Upper lobe of left lung (tissue), 6 donors: ENCODE results near the gene ADAMTS12. TPM values are rescaled to one million over a fixed set of nuclear protein-coding genes. Genes with fewer than 3 reads are reported as not detected.

Source experiments
- ATAC-seq, 2 donors: fragments of 200-7000 bp; cut with Tn5 transposase; one replicate each; pipeline ENCODE4 v1.9.1; 2022; ENCODE audit warnings: mild to moderate bottlenecking in 2 of 2, moderate library complexity in 2 of 2; ENCODE audit not compliant: low FRiP score in 2 of 2
- DNase-seq, 2 donors: peaks; one replicate each; pipeline ENCODE4 v3.0.0-alpha.2; 2019 to 2020
- H3K27ac ChIP-seq, 4 donors: fragments of 200-600 bp; sonication (generic); one replicate each; pipeline ENCODE4 v1.5.1; 2016 to 2019
- H3K27me3 ChIP-seq, 4 donors: fragments of 200-600 bp; sonication (generic); one replicate each; pipeline ENCODE4 v1.5.1; 2017 to 2019
- H3K36me3 ChIP-seq, 4 donors: fragments of 200-600 bp; sonication (generic); one replicate each; pipeline ENCODE4 v1.5.1; 2016 to 2019
- H3K4me1 ChIP-seq, 4 donors: fragments of 200-600 bp; sonication (generic); one replicate each; pipeline ENCODE4 v1.5.1; 2018 to 2019
- H3K4me3 ChIP-seq, 4 donors: fragments of 200-600 bp; sonication (generic); one replicate each; pipeline ENCODE4 v1.5.1; 2017 to 2019; ENCODE audit warnings: mild to moderate bottlenecking in 2 of 4, moderate library complexity in 1 of 4
- H3K9me3 ChIP-seq, 4 donors: fragments of 200-600 bp; sonication (generic); one replicate each; pipeline ENCODE4 v1.5.1; 2018 to 2019
- EP300 ChIP-seq, 4 donors: sonication (generic); formaldehyde crosslinking; IDR thresholded peaks; one replicate each; pipeline ENCODE4 v1.5.1; 2017; ENCODE audit warnings: antibody characterized with exemption in 4 of 4, control low read depth in 2 of 4
- POLR2A ChIP-seq, 4 donors: fragments of 450-650 bp; IDR thresholded peaks; one replicate each; pipeline ENCODE4 v1.5.1; 2016 to 2017; ENCODE audit warnings: antibody characterized with exemption in 4 of 4, mild to moderate bottlenecking in 2 of 4
- POLR2AphosphoS5 ChIP-seq, 2 donors: sonication (generic); formaldehyde crosslinking; IDR thresholded peaks; one replicate each; pipeline ENCODE4 v1.5.1; 2017; ENCODE audit warnings: antibody characterized with exemption in 2 of 2
- WGBS, 2 donors: methylation state at CpG; one replicate each; pipeline ENCODE4 v1.1.5; 2017 to 2018; 5-methylcytosine and 5-hydroxymethylcytosine counted together
- total RNA-seq, 6 donors: library from RNA; depleted of rRNA in 4 of 6; stranded (reverse); fragments of >200 nt in 4 of 6; gene quantifications; one replicate each; pipeline versions ENCODE4 v1.1.0 to v1.2.1, GENCODE V29; 2016 to 2021
- TF ChIP-seq, protein P1 (sequence below), 6 experiments: fragments of 450-650 bp in 4 of 6; fragments of 200-600 bp in 2 of 6; sonication (generic) in 2 of 6; IDR thresholded peaks; one replicate each; pipeline ENCODE4 v1.5.1; 2016 to 2019; ENCODE audit warnings: antibody characterized with exemption in 6 of 6
- donor health status: DM: no; HTN: no; CAD: no; lungs with moderate emphysema.
- donor health status: DM: no; HTN: yes; CAD: no; lungs with severe emphysema.

Gene ADAMTS12
- total RNA-seq, 6 donors from 2014 or later: 2.3 to 16.8 (median 7.4) TPM

DNA sequence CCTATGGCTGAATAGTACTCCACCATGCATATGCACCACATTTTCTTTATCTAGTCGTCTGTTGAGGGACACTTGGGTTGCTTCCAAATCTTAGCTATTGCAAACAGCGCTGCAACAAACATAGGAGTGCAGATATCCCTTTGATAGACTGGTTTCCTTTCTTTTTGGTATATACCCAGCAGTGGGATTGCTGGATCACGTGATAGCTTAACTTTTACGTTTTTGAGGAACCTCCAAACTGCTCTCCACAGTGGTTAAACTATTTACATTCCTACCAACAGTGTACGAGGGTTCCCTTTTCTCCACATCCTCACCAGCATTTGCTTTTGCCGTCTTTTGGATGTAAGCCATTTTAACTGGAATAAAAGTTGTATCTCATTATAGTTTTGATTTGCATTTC is 308.5 kb downstream of the ADAMTS12 start:
- ATAC-seq (no peak), DNase-seq (no peak)
- WGBS, 2 donors: 67 to 68% methylated on average over 6 of the region's 6 CpGs

DNA sequence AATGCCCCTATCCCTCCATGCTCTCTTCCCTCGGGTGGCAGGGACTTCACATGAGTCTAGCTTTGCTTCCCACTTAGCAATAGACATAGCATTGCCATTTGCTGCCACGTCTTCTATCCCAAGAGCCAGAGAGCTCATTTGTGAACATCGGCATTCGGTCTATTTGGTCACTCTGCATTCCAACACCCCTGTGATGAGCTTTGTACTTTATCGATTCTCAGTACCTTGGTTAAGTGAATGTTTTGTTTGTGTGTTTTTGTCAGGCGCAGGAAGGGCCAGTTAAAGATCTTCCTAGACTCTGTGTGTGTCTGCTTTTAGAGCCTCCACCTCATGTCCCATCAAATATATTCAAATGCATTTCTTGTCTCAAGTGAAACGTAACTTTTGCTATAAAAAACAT is 309.4 kb downstream of the ADAMTS12 start:
- no peak for DNase-seq
- no peaks in the 10 kb centered on the region for H3K36me3 ChIP-seq
- H3K9me3 ChIP-seq: no peaks in the 10 kb centered on the region
- no peak overlapping the region for H3K27ac ChIP-seq
- no peak overlapping the region for H3K4me3 ChIP-seq
- TF ChIP-seq, protein P1, sequence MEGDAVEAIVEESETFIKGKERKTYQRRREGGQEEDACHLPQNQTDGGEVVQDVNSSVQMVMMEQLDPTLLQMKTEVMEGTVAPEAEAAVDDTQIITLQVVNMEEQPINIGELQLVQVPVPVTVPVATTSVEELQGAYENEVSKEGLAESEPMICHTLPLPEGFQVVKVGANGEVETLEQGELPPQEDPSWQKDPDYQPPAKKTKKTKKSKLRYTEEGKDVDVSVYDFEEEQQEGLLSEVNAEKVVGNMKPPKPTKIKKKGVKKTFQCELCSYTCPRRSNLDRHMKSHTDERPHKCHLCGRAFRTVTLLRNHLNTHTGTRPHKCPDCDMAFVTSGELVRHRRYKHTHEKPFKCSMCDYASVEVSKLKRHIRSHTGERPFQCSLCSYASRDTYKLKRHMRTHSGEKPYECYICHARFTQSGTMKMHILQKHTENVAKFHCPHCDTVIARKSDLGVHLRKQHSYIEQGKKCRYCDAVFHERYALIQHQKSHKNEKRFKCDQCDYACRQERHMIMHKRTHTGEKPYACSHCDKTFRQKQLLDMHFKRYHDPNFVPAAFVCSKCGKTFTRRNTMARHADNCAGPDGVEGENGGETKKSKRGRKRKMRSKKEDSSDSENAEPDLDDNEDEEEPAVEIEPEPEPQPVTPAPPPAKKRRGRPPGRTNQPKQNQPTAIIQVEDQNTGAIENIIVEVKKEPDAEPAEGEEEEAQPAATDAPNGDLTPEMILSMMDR (IDR thresholded peaks at IDR 0.05): no peak
- TF ChIP-seq POLR2A (IDR thresholded peaks at IDR 0.05): no peak
- no peak for TF ChIP-seq POLR2AphosphoS5 (IDR thresholded peaks at IDR 0.05)
- no peak for TF ChIP-seq EP300 (IDR thresholded peaks at IDR 0.05)
- H3K27me3 ChIP-seq: no peaks in the 10 kb centered on the region
- no peak for ATAC-seq
- WGBS, 2 donors: 82 to 90% methylated on average over 7 of the region's 7 CpGs
- H3K4me1 ChIP-seq: no peaks in the 10 kb centered on the region

More for the DNA sequence above, 308.5 kb downstream of the ADAMTS12 start:
- H3K27me3 ChIP-seq: no peaks in the 10 kb centered on the region
- H3K27ac ChIP-seq: no peak overlapping the region
- no peak for TF ChIP-seq POLR2AphosphoS5 (IDR thresholded peaks at IDR 0.05)
- TF ChIP-seq POLR2A (IDR thresholded peaks at IDR 0.05): no peak
- TF ChIP-seq EP300 (IDR thresholded peaks at IDR 0.05): no peak
- TF ChIP-seq, protein P1 (IDR thresholded peaks at IDR 0.05): no peak
- H3K9me3 ChIP-seq: no peaks in the 10 kb centered on the region
- H3K4me1 ChIP-seq: no peaks in the 10 kb centered on the region
- H3K4me3 ChIP-seq: no peak overlapping the region
- no peaks in the 10 kb centered on the region for H3K36me3 ChIP-seq

DNA sequence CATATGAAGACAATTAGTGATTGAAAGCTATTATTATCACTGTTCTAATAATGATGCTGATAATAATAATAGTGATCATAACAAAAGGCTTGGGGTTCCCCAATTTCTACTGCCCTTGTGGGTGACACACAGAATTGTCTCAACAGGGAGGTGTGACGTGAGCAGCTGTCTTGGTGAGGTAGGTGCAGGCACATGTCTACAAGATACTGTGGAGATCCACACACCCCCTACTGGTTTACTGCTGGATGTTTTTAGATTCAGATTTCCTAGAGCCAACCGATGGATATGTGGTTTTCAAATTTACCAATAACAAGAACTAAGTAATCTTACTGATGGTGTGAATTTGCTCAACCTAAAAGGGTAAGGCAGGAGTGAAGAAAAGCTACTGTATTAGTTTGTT is 312.0 kb downstream of the ADAMTS12 start:
- TF ChIP-seq POLR2A (IDR thresholded peaks at IDR 0.05): no peak
- no peak for TF ChIP-seq EP300 (IDR thresholded peaks at IDR 0.05)
- TF ChIP-seq POLR2AphosphoS5 (IDR thresholded peaks at IDR 0.05): no peak
- TF ChIP-seq, protein P1 (IDR thresholded peaks at IDR 0.05): no peak
- DNase-seq: no peak
- H3K27me3 ChIP-seq: no peaks in the 10 kb centered on the region
- ATAC-seq: no peak
- H3K4me1 ChIP-seq: no peaks in the 10 kb centered on the region
- 87 to 91% methylated on average over 2 of the region's 2 CpGs for whole genome bisulfite sequencing, 2 donors
- no peak overlapping the region for H3K4me3 ChIP-seq
- H3K9me3 ChIP-seq: no peaks in the 10 kb centered on the region
- no peaks in the 10 kb centered on the region for H3K36me3 ChIP-seq
- no peak overlapping the region for H3K27ac ChIP-seq

DNA sequence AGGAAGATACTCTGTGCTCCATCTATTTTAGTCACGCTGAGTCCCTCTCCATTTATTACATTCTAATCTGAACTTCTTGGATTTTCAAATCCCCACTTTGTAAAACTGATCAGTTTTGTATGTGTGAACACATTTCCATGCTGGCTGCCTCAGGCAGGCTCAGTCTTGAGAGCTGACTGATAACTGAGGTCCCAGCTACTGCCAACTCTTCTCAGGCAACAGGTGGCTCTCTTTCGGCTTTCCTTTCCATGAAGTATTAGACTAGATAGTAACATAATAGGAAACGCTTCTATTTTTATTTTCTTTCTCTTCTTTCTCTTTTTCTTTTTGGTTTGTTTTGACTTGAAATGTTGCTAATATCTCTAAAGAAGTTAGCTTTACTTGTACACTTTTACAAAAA is 312.6 kb downstream of the ADAMTS12 start:
- Histone ChIP-seq H3K27ac (no peak overlapping the region), H3K9me3 (no peaks in the 10 kb centered on the region), H3K36me3 (no peaks in the 10 kb centered on the region), H3K4me1 (no peaks in the 10 kb centered on the region), H3K4me3 (no peak overlapping the region), H3K27me3 (no peaks in the 10 kb centered on the region)
- 55 to 70% methylated on average over 3 of the region's 3 CpGs for WGBS, 2 donors
- no peak for TF ChIP-seq POLR2AphosphoS5 (IDR thresholded peaks at IDR 0.05)
- no peak for TF ChIP-seq POLR2A (IDR thresholded peaks at IDR 0.05)
- TF ChIP-seq EP300 (IDR thresholded peaks at IDR 0.05): no peak
- TF ChIP-seq, protein P1 (IDR thresholded peaks at IDR 0.05): no peak
- DNase-seq (no peak), ATAC-seq (no peak)
